Neural progenitor cell (in vitro differentiated cells): ENCODE measurements around the gene GRIFIN.

Experiments used
- CTCF ChIP-seq: fragments of 200-600 bp; sonication (generic); IDR thresholded peaks from 2 replicates; pipeline ENCODE4 v1.5.1; 2017; ENCODE audit warnings: antibody characterized with exemption, mild to moderate bottlenecking
- EZH2 ChIP-seq: fragments of 200-600 bp; sonication (generic); IDR thresholded peaks from 2 replicates; pipeline ENCODE4 v1.6.1; 2017; ENCODE audit warnings: antibody characterized with exemption, mild to moderate bottlenecking, moderate library complexity

DNA sequence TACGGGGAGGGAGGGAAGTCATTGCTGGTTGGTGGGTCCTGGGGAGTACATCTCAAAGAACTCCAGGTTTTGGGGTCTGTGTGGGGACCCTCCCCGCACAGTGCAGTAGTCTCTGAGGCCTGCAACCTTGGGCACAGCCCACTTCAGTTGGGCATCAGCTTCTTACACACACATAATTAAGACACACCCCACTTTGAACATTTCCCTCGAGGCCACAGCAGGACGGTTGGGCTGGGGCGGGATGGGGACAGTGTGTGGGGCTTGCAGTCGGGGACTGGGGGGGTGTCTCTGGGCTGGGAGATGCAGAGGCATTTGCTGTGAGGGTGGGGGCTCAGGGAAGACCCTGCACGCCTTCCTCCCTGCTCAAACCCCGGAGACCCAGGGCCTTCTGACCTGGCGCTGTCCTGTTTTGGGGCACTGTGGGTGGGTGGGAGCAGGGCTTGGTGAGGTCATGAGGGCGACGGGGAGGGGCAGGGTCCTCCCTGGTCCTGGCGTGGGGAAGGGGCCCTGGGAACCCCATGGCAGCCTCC, 44.6 kb upstream of the GRIFIN start:
- TF ChIP-seq CTCF = no peak
- TF ChIP-seq EZH2 = no peak
